Stimulated activated naive CD4-positive, alpha-beta T cell treated with Interleukin-2 at 50 U/mL for 16 hours (primary cell): ENCODE results near the gene NSG2.
"Not testable (repeated sequence)": the region's sequence is repeated elsewhere in the genome, so short reads cannot be mapped to it uniquely, and the experiment has no call there.

Source experiments
- DNase-seq: peaks from one replicate; lab custom pipeline; 2025; lab: John Stamatoyannopoulos, UW

NSG2 gene

DNA sequence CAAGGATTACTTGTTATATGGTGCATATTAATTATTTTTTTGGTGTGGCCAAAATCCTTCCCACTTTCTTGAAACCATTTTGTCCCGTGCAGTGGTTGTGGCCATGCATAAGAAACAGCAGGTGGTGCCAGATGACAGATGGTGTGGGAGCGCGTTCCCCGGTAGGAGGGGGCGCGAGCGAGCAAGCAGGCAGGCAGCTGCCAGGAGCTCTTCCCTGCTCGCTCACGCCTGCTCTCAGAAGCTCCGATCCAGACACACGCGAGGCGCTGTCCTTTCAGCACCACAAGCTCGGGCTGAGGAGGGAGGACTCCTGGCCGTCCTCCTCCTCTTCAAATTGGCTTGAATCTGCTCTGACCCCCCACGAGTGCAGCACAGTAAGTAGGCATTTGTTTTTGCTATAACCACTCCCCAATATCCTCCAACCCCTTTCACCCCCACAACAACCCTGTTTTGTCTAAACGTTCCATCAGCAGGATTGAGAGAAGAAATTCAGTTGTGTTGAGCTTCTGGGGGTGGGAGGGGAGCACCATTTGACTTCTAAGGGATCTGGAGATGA, at the start of gene NSG2:
Gene NSG2, plus strand, starts transcription at position 237 of the 556 bp plus-strand sequence. CDS start 1,050 bp downstream, outside the sequence.
- DNase-seq, result no peak

DNA sequence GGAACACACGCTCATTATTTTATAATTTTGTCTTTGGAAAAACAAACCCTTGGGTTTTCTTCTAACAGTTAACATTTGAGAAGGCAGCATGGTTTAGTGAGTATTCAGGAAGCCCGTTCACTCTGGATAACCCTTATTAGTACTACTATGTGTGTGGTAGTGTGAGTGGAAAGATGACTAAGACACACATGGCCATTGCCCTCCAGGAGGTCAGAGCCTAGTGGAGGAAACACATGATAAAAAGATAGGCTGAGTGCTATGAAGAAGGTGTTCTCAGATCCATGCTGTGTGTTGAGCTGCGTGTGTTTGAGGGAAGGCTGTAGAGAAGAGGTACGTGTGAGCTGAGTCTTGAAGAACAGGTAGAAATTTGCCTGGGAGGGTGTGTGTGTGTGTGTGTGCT, 48.2 kb upstream of the NSG2 start:
- no peak for DNase-seq

GRCh38 chr5:173998531-173998930, 47.0 kb upstream of the NSG2 start:
- no peak for DNase-seq

DNA sequence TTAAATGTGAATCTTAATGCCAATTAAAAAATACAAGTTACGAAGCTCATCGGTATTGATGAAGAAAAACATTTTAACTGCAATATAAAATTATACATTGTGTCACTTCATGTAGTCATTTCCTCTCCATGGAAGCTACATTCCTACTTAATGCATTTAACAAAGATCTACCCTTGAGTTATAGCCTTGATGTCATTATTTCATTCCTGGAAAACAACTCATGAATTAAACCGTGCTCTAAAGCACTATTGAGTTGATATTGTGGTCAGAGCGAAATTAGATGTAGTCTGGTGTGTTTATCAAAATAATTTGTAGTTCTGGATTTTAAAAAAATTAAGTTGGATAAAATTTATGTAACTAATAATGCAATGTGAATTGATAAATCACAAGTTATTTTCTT, 45.4 kb upstream of the NSG2 start:
- no peak for DNase-seq

DNA sequence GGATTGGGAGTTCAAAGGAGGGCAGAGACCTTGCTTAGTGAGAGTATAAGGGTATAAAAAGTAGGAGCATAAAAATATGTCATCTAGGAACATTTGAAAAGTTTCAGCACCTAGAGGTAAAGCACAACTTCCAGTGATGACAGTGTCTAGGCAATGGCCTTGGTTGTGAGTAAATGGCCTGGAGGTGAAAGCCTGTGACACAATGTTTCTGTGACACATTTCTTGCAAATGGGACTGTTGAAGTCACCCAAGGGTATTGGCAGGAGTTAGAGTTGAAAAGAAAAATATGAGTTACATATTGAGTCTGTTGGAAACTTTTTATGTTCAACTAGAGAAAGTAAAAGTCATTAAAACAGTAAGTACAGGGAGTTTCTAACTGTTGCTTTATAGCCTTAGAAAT, 41.7 kb upstream of the NSG2 start:
- no peak for DNase-seq

DNA sequence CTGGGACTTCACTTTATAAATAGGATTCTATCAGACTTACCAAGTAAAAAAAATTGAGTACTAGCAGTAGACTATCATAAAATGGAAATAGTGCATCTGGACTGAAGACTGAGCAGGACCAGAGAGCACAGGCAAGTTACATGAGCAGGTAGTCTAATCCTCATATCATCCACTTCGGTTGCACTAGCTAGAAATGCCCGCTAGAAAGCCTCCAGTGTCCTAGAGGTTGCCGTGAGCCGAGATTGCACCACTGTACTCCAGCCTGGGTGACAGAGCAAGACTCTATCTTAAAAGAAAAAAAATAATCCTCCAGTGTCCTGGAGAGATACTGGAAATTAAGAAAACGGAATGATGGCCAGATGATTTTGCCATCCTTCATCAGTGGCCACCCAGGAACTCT, 36.6 kb upstream of the NSG2 start:
- no peak for DNase-seq

GRCh38 chr5:174010365-174010764, 35.1 kb upstream of the NSG2 start:
- DNase-seq, result no peak

DNA sequence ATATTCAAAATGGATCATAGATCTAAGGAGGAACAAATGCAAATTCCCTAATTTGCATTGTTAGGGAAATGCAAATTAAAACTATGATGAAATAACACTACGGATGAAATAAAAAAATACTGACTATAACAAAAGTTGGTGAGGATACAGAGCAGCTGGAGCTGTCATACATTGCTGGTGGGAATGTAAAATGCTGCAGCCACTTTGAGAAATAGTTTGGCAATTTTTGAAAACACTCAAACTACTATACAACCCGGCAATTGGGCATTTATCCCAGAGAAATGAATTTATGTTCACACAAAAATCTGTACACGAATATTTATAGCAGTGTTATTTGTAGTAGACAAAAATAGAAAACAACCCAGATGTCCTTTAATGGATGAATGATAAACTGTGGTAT, 34.1 kb upstream of the NSG2 start:
- DNase-seq, result no peak

DNA sequence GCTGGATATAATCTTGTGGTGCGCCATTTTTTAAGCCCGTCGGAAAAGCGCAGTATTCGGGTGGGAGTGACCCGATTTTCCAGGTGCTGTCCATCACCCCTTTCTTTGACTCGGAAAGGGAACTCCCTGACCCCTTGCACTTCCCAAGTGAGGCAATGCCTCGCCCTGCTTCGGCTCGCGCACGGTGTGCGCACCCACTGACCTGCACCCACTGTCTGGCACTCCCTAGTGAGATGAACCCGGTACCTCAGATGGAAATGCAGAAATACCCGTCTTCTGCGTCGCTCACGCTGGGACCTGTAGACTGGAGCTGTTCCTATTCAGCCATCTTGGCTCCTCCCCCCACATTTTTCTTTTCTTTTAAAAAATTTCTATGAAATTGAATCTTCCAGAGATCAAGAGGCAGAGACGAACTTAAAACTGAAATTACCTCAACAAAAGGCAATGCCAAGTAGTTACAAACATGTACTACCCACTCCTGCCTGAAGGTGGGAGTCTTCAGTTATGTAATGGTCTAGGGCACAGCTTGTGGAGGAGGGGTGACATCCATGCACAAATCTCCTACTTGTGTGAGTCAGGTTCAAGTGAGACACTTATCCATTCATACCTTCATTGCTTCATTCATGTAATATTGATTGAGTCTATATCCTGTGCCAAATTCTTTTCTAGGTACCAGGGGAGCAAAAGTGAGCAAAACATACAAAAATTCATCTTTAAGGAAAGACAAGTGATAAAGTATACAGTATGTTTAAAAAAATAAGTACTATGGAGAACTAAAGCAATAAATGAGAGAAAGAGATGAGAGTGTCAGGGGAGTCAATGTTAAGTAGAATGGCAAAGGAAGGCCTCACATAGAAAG, 25.2 kb upstream of the NSG2 start:
- DNase-seq, result not testable (repeated sequence)

- no peak for DNase-seq
Measured at GRCh38 chr5:174020928-174021304, 24.6 kb upstream of the NSG2 start.

DNA sequence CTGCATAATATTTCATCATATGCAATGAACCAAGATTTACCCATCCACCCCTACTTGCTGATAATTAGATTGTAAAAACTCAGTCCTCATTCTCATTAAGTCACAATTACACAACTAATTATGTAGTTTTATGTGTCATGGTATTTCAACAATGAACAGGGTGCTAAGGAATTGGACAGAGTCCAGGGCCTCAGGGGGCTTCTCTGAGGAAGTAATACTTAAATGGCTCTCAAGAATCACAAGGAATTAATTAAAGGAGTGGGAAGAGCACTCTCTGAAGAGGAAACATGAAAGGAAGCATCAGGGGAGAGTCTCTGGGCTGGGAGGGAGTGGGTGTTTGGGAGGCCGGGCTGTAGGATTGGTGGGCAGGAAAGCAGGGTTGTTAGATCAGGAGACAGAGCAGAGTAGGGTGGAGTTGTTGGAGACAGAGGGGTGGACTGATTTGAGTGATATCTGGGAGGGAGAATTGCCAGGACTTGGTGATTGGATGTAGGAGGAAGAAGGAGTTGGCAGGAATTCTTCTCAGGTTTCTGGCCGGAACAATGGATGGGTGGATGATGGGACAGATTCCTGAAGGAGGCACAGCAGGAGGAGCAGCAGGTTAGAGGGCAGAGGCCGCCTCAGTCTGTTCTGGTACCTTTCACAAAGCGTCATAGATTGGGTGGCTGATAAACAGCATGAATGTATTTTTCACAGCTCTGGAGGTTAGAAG, 23.0 kb upstream of the NSG2 start:
- DNase-seq, result no peak

DNA sequence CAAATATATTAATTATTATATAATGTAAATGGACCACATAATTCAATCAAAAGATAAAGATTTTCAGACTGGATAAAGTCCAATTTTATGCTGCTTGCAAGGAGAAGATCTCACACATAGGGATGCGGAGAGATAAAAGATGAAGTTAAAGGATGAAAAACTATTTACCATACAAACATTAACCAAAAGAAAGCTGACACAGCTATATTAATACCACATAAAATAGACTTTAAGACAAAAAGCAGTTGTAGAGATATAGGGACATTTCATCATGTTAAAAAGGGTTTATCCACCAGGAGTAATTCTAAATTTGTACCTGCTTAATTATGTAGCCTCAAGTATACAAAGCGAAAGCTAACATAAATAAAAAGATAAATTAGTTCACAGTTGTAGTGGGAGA, 15.2 kb upstream of the NSG2 start:
- no peak for DNase-seq

DNA sequence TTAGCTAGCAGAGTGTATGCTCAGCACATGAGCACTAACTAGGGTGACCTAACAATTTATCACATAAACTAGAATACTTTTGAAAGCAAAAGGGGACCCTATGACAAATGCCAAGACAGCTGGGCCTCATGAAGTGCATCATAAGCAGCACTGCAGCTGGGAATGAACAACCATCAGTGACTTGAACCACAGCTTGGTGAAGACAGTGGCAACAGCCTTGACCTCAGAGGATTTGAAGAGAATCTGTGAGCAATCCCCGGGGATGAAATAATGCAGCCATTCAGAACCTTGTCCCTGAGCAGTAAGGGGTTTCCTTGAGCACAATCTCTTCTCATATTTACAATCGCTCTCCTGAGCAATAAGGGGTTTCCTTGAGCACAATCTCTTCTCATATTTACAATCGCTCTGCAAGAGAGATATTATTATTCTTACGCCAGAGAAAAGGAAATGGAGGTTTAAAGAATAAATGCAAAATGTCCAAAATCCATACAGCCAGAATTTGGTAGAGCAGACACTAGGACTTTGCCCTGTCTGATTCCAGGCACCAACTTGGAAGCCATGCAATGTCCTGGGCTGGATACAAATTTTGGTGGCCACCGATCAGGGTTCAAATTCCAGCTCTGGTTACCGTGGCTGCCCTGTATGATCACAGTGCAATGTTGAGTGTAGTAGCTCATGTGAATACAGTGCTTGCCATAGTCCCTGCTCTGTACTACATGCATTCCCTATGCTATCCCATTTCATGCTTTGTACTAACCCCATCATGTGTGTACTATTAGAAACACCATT, 846 bp upstream of the NSG2 start:
- DNase-seq, result no peak

GRCh38 chr5:174046558-174046957, 1.1 kb downstream of the NSG2 start:
- DNase-seq, result no peak

GRCh38 chr5:174047472-174048099, 2.1 kb downstream of the NSG2 start:
- no peak for DNase-seq

GRCh38 chr5:174052636-174053035, 7.1 kb downstream of the NSG2 start:
- DNase-seq, result no peak

DNA sequence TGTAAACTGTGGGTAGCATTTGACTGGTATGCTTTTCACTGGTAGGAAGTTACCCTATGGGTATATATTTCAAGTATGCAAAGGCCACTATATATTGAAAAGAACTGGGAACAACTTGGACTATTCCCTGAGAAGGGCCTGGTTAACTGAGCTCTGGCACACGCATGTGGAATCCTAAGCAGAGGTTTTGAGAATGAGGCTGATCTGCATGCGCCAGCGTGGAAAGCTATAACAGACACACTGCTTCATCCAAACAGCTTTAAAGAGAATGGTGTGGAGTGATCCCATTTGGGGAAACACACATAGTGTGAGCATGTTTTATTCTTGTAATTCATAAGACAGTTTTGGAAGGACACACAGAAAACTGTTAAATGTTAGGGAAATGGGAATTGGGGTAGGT, 8.4 kb downstream of the NSG2 start:
- DNase-seq, result no peak

GRCh38 chr5:174056064-174056847, 10.8 kb downstream of the NSG2 start:
- DNase-seq, result no peak

DNA sequence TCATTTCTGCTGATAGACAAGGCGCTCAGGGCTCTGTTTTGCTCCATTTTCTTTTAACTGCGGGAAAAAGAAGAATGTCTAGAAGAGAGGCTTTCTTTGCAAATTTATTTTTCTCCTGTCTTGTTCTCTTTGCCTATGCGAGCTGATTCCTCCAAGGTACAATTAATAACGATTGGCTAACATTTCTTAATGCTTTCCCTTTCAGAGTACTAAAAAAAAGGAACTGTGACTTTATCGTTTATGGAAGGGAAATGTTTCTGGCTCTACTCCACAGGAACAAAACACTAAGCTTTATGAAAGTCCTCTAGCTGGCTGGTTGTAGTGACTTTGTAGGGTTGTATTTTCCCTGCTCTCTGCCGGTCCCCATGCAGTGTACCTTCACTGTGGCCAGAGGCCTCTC, 11.7 kb downstream of the NSG2 start:
- DNase-seq, result no peak

- DNase-seq, result no peak
Measured at GRCh38 chr5:174058433-174059122, 13.1 kb downstream of the NSG2 start.
